ENCODE data around the gene UNC93A.

- TF ChIP-seq CTCF (IDR thresholded peaks at IDR 0.05; ENCODE audit: borderline replicate concordance, extremely low read depth, low read length, poor library complexity, severe bottlenecking): no peak
- TF ChIP-seq EZH2 (IDR thresholded peaks at IDR 0.05; ENCODE audit: borderline replicate concordance, low read depth, low read length, severe bottlenecking): no peak
These were observed 65.8 kb downstream of the UNC93A start for GRCh38 chr6:167356874-167357273.
